Aorta (tissue), 5 donors: ENCODE data around the gene PPM1H. TPM values are rescaled to one million over a fixed set of nuclear protein-coding genes. Genes with fewer than 3 reads are reported as not detected.

ENCODE experiments used
- ATAC-seq: fragments of 200-7000 bp; cut with Tn5 transposase; one replicate; pipeline ENCODE4 v1.9.1; 2022; ENCODE audit warnings: moderate library complexity; ENCODE audit not compliant: low FRiP score
- DNase-seq, 2 donors: peaks; one replicate each; pipeline ENCODE4 v3.0.0-alpha.2; 2020
- H3K27ac ChIP-seq, 2 donors: one replicate each; pipeline ENCODE4 v1.5.1; 2013; ENCODE audit warnings: low read length in 2 of 2, mild to moderate bottlenecking in 2 of 2, moderate library complexity in 2 of 2, control low read depth in 1 of 2, inconsistent platforms in 1 of 2, low read depth in 1 of 2
- H3K27me3 ChIP-seq, 2 donors: one replicate each; pipeline ENCODE4 v1.6.1; 2013; ENCODE audit warnings: control low read depth in 1 of 2, low read length in 1 of 2, mild to moderate bottlenecking in 1 of 2, moderate library complexity in 1 of 2; ENCODE audit not compliant: insufficient read depth in 2 of 2, control insufficient read depth in 1 of 2
- H3K36me3 ChIP-seq, 2 donors: one replicate each; pipeline ENCODE4 v1.6.1; 2013; ENCODE audit warnings: control low read depth in 1 of 2, low read length in 1 of 2, mild to moderate bottlenecking in 1 of 2; ENCODE audit not compliant: insufficient read depth in 2 of 2, control insufficient read depth in 1 of 2
- H3K4me1 ChIP-seq, 2 donors: one replicate each; pipeline ENCODE4 v1.6.1; 2013; ENCODE audit warnings: low read length in 2 of 2, control low read depth in 1 of 2, mild to moderate bottlenecking in 1 of 2, moderate library complexity in 1 of 2; ENCODE audit not compliant: insufficient read depth in 2 of 2, control insufficient read depth in 1 of 2
- H3K4me3 ChIP-seq, 2 donors: one replicate each; pipeline ENCODE4 v1.5.1; 2013; ENCODE audit warnings: low read length in 2 of 2, control low read depth in 1 of 2, mild to moderate bottlenecking in 1 of 2
- H3K9me3 ChIP-seq: one replicate; pipeline ENCODE4 v1.6.1; 2013; ENCODE audit warnings: mild to moderate bottlenecking, low read length; ENCODE audit not compliant: control insufficient read depth
- WGBS, 2 donors: extraction: QIAGEN DNeasy Blood & Tissue Kit; methylation state at CpG; one replicate each; pipeline ENCODE4 v1.1.7; 2013; 5-methylcytosine and 5-hydroxymethylcytosine counted together
- intact Hi-C, 2 donors: fragments of 100-400 bp; cut with DNase I; formaldehyde crosslinking; loops; one replicate each; pipeline versions ENCODE4 v1.14.2 to v1.15.0; 2022
- polyA plus RNA-seq, 2 donors: library from polyadenylated mRNA; stranded (reverse); fragments of 200-250 nt; gene quantifications; one replicate each; pipeline ENCODE4 v1.2.3, GENCODE V29; 2013
- total RNA-seq, 2 donors: library from RNA; stranded (reverse); fragmentation: NEBNext Ultra II Directional; extraction: Animal tissue kit (Norgen Biotek cat#: 25700); gene quantifications; one replicate each; pipeline ENCODE4 v1.2.1, GENCODE V29; 2021
- donor health status: healthy with polysubstance abuse.
- donor health status: Bipolar disorder and iron deficiency.
- donor health status: DM: no; HTN: no; CAD: no.
- donor health status: DM: no; HTN: no; CAD: no.
- donor health status: DM: yes; HTN: yes; CAD: no.

PPM1H gene
- total and polyA plus RNA-seq, 4 donors = 1.3 to 9.3 (median 3.7) TPM

DNA sequence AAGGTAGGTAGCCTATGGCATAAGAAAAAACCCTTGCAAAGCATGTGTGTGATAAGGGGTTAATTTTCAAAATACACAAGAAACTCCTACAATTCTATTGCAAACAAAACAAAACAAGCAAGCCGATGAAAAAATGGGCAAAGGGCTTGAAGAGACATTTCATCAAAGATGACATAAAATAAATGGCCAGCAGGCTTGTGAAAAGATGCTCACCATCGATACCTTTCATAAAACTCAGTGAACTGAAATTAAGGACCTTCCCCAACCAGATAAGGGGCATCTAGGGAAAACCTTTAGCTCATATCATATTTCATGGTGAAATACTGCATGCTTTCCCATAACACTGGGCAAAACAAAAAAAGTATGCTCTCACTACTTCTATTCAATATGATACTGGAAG, 131.2 kb downstream of the PPM1H start:
- H3K27me3 ChIP-seq = no peaks in the 10 kb centered on the region
- H3K36me3 ChIP-seq = no peaks in the 10 kb centered on the region
- no peaks in the 10 kb centered on the region for H3K9me3 ChIP-seq
- H3K27ac ChIP-seq = no peak overlapping the region
- H3K4me3 ChIP-seq = no peak overlapping the region
- intact Hi-C loops = loop anchor here in 1 of 2 donors (5.0 kb wide), 1 partner anchor 264 kb away; no protein-coding TSS in a partner anchor
- WGBS, 2 donors = 87 to 93% methylated on average over 2 of the region's 2 CpGs
- no peak for ATAC-seq
- no peaks in the 10 kb centered on the region for H3K4me1 ChIP-seq
- DNase-seq = no peak

DNA sequence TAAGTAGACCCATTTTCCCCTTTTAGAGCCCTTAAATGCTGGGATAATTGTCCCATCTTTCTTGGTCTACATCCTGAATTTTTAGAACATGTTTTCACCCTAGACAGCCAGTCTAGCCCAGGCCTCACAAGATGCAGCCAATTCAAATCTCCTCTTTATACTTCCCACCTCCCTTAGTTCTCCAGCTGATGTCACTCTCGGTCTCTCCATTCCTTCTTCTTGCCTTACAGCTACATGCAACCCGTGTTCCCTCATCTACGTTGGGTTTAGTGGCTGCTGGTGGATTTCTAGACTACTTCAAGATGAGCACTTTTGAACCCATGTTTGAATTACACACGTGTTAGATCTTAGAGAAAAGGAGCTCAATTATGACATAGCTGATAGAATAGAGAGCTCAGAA, 132.0 kb downstream of the PPM1H start:
- H3K27me3 ChIP-seq = no peaks in the 10 kb centered on the region
- intact Hi-C loops = loop anchor here in 1 of 2 donors (5.0 kb wide), 1 partner anchor 264 kb away; no protein-coding TSS in a partner anchor
- H3K4me3 ChIP-seq = no peak overlapping the region
- H3K9me3 ChIP-seq = no peaks in the 10 kb centered on the region
- no peak for DNase-seq
- no peak overlapping the region for H3K27ac ChIP-seq
- no peak for ATAC-seq
- H3K36me3 ChIP-seq = no peaks in the 10 kb centered on the region
- WGBS, 2 donors = 52 to 58% methylated on average over 4 of the region's 4 CpGs
- H3K4me1 ChIP-seq = no peaks in the 10 kb centered on the region

DNA sequence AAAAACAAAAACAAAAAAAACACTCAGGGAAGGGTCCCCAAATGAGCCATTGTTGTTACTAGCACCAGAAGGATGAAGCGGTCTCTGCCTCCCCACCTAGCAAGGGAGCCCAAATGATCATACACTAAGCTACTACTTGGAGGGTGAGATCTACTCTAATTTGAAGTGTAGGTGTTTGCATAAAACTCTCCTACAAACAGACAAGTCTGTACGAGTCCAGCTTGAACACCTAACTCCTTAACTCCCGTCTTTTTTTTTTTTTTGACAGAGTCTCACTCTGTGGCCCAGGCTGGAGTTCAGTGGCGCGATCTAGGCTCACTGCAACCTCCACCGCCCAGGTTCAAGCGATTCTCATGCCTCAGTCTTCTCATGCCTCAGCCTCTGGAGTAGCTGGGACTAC, 132.6 kb downstream of the PPM1H start:
- DNase-seq = no peak
- Histone ChIP-seq H3K4me1 (no peaks in the 10 kb centered on the region), H3K36me3 (no peaks in the 10 kb centered on the region), H3K9me3 (no peaks in the 10 kb centered on the region), H3K27me3 (no peaks in the 10 kb centered on the region), H3K27ac (no peak overlapping the region), H3K4me3 (no peak overlapping the region)
- no peak for ATAC-seq
- WGBS, 2 donors = 91 to 95% methylated on average over 7 of the region's 7 CpGs
- intact Hi-C loops = loop anchor here in 1 of 2 donors (5.0 kb wide), 1 partner anchor 265 kb away; no protein-coding TSS in a partner anchor

DNA sequence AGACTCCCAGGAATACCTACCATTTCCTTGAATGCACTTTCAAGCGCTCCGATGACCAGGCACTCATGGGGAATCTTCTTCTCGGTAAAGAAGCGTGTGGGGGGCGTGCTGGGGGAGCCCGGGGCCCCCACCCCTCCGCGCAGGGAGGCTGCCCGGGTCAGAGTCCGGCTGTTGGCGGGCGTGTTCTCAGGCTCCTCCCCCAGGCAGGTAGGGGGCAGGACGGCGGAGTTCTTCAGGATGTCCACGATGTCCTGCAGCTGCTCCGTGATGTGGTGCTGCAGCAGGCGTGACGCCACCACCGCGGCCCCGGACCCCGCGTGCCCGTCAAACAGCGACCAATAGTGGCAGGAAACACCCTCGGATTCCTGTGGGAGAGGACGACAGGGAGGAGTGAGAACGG, 133.2 kb downstream of the PPM1H start:
- Histone ChIP-seq H3K27ac (no peak overlapping the region), H3K4me3 (no peak overlapping the region), H3K27me3 (no peaks in the 10 kb centered on the region), H3K4me1 (no peaks in the 10 kb centered on the region), H3K36me3 (no peaks in the 10 kb centered on the region), H3K9me3 (no peaks in the 10 kb centered on the region)
- intact Hi-C loops = loop anchor here in 1 of 2 donors (5.0 kb wide), 1 partner anchor 266 kb away; no protein-coding TSS in a partner anchor
- no peak for ATAC-seq
- 93 to 96% methylated on average over 28 of the region's 28 CpGs for WGBS, 2 donors
- DNase-seq = no peak

DNA sequence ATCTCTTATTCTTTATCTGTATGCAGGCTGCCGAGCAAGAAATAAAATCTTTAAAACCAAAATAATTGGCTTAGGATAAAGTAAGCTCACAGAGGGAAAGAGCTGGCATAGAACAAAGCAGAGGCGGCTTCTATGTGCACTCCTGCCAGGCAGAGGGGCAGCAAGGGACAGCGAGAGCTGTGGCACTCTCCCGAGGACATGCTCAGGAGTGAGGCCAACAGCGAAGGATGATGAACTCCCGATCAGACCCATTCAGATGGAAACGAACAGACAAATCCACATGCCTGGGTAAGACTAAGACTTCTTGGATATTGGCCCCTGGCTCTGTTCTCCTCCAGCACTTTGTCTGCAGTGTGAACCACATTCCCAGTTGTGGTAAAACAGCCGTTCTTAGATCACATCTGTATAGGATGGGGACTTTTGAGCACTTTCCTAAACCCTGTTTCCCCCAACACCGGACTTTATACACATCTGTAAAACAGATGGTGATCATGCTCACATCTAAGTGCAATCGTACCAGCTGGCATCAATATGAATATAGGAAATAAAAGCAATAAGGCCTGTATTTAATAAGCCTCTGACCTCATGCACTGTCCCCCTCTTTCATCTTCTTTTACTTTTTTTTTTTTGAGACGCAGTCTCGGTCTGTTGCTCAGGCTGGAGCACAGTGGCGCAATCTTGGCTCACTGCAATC, 134.1 kb downstream of the PPM1H start:
- Histone ChIP-seq H3K4me1 (no peaks in the 10 kb centered on the region), H3K27ac (no peak overlapping the region), H3K9me3 (no peaks in the 10 kb centered on the region), H3K27me3 (no peaks in the 10 kb centered on the region), H3K36me3 (peaks cover 0 to 1% of the 10 kb centered on the region in 2 donors), H3K4me3 (no peak overlapping the region)
- no peak for ATAC-seq
- DNase-seq = no peak
- intact Hi-C loops = loop anchor here in 1 of 2 donors (5.0 kb wide), 1 partner anchor 266 kb away; no protein-coding TSS in a partner anchor
- WGBS, 2 donors = 90 to 91% methylated on average over 13 of the region's 13 CpGs

DNA sequence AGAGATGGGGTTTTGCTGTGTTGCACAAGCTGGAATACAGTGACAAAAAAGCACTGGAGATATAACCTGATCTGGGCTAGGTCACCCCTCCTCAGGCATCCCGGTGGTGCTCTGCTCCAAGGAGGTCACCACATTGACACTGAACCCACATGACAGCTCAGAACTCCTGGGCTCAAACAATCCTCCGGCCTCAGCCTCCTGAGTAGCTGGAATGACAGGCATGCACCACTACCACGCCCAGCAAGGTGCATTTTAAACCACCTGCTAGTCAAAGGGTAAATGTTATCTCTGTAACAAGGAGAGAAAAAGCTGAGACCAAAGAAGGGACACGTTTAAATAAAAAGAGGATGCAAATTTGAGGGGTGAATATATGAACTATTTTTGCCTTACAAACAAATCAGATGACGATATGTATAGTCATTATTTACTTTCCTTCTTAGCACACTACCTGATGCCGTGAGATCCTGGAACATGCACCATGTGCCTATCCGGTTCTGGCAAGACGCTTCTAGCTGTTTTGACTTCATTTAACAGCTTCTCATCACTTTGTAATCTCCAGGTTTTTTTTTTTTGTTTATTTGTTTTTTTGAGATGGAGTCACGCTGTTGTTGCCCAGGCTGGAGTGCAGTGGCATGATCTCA, 135.1 kb downstream of the PPM1H start:
- H3K9me3 ChIP-seq = no peaks in the 10 kb centered on the region
- DNase-seq = no peak
- no peak overlapping the region for H3K27ac ChIP-seq
- H3K27me3 ChIP-seq = no peaks in the 10 kb centered on the region
- intact Hi-C loops = loop anchor here (5.0 kb wide), 2 partner anchors 267 to 363 kb away; no protein-coding TSS in a partner anchor
- no peaks in the 10 kb centered on the region for H3K4me1 ChIP-seq
- WGBS, 2 donors = 82 to 84% methylated on average over 9 of the region's 9 CpGs
- no peak for ATAC-seq
- H3K4me3 ChIP-seq = no peak overlapping the region
- H3K36me3 ChIP-seq = peaks cover 0 to 1% of the 10 kb centered on the region in 2 donors

DNA sequence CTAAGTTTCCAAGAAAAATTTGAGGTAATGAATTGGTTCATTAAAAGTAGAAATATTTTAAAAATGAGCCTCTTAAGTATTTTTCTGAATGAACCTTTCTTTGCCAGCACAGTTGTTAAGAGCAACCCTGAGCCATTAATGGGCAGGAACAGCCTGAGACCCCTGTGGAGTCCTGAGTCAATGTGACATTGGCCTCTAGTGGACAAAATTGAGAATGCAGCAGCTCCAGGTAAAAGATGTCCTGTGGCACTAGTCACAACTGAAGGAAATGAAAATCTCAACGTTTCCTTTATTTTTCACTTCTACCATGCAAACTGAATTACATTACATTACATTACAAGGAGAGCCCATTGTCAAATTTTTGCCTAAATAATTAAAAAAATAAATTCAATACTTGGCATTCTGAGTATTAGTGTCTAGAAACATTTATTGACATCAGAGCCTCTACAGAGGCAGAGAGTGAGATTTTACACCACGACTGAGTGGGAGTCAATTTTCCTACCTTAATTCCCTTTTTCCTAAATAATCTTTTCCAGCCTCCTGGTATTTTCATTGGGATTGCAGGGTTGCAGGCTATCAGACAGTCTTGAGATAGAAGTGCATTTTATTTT, 135.7 kb downstream of the PPM1H start:
- H3K27ac ChIP-seq = no peak overlapping the region
- WGBS, 2 donors = 29 to 31% methylated on average over 2 of the region's 2 CpGs
- H3K36me3 ChIP-seq = peaks cover 0 to 1% of the 10 kb centered on the region in 2 donors
- DNase-seq = no peak
- no peaks in the 10 kb centered on the region for H3K4me1 ChIP-seq
- ATAC-seq = no peak
- no peaks in the 10 kb centered on the region for H3K9me3 ChIP-seq
- H3K27me3 ChIP-seq = no peaks in the 10 kb centered on the region
- no peak overlapping the region for H3K4me3 ChIP-seq
- intact Hi-C loops = loop anchor here in 1 of 2 donors (5.0 kb wide), 1 partner anchor 362 kb away; no protein-coding TSS in a partner anchor

DNA sequence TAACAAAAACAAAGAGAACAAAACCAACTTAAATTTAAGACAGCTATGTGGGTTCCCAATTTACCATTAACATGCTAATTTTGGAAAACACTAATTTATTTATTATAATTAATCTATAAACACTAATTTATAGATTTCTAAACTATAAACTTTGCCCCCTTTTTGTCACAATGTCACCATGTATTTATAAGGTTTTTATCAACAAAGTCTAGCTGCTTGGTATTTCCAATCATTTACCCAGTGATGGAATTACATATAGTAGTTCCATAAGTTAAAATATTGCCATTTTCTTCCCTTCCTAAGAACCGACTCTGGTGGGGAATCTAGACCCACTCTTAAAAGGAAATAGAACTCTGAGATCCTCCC, 140.7 kb downstream of the PPM1H start:
- WGBS, 2 donors = 12 to 22% methylated on average over 1 of the region's 1 CpG
- ATAC-seq (no peak), DNase-seq (no peak)
- Histone ChIP-seq H3K4me3 (no peak overlapping the region), H3K36me3 (peaks cover 0 to 1% of the 10 kb centered on the region in 2 donors), H3K27ac (peak overlapping the region in 1 of 2 donors; percentile 28), H3K27me3 (no peaks in the 10 kb centered on the region), H3K9me3 (no peaks in the 10 kb centered on the region), H3K4me1 (peaks cover 2 to 9% of the 10 kb centered on the region in 2 donors)
- intact Hi-C loops = loop anchor here (2.0 to 5.0 kb wide), 4 partner anchors 62 to 357 kb away; no protein-coding TSS in a partner anchor
